Activated CD8-positive, alpha-beta memory T cell treated with anti-CD3 and anti-CD28 coated beads, Interleukin-2, amount 50 U/mL, for 4 hours (primary cell): ENCODE results near the gene NPBWR2.

Experiments
- DNase-seq: peaks from one replicate; pipeline ENCODE4 v3.0.0-alpha.2; 2020

NPBWR2 gene

DNA sequence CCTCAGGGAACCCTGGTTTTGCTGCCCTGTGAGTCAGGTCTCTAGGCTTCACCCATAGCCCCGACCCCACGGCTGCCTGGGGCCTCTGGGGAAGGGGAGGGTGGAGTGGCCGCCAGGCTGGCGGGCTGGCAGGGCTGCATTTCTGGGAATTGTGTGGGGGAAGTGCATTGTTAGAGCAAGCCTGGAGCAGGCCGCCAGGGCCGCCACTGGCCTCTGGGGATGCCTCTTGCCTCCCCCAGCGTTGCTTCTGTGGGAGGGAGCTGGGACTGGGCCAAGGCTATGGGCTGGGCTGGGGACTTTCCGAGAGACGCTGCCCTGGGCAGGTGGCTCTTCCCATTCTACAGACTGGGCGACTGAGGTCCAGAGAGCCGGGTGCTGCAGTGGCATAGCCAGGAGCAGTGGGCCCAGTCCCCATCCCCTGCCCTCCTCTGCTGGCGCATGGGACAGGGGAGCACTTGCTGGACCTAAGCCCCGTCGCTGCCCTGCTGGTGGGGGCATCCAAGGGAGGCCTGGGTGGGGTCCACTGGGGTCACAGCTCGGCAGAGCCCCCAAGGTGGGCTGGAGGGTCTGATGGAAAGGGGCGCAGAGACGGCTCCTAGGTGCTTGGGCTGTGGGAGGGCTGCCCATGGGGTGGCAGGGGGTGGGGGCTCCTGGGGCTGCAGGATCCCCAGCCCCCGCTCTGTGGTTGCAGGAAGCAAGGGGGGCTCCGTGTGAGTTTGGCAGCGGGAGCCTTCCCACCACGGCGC is 51.3 kb downstream of the NPBWR2 start:
- no peak for DNase-seq

DNA sequence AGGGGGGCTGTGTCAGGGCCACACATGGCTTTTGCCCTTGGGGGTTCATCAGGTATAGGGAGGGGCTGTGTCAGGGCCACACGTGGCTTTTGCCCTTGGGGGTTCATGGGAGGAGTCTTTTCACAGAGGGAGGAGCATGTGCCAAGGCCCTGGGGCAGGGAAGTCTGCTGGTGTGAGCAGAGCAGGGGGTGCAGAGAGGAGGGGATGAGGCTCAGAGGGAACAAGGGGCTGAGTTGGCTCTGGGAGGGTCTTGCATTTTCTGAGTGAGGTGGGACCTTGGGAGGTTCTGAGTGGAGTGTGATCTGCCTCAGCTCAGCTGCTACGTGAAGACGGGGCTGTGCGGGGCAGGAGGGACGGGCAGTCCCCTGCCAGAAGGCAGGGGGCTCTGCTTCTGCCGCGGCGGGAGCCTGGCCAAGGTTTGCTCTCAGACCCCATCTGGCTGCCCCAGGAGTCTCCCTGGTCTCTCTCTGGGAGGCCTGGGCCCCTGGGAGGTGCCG is 51.9 kb downstream of the NPBWR2 start:
- DNase-seq = no peak

DNA sequence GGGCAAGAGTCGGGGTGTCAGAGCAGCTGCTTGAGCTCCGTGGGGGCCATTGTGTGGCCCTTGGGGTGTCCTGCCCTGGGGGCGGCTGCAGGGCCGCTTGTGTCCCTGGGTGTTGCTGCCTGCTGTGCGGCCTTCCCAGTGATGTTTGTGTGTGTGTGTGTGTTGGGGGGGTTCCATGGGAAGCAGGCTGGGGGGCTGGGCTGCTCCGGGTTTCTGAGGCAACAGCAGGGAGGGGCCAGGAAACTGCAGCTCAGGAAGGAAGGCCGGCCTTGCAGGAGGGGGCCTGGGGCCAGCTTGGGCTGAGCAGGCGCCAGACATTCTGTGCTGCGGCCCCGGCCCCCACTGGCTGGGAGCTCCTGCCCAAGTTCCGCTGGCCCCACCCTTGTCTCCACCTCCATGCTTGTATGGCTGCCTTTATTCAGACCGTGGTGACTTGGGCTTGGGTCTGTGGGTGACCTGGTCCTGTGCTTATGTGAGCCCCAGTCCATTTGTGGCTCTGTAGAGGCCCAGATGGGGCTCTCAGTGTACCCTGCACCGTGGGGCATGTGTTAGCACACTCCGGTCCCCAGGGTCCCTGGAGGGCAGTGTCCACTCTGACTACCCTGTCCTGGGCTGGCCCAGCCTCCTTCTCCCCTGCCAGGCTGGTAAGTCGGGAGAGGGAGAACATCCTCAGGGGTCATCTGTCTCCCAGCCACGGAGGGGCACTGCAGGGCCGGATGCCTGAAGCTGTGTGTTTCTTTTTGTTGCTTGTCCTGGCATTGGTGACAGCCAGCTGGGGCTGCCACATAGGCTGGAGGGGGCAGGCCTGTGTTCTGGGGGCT is 53.3 kb downstream of the NPBWR2 start:
- DNase-seq = no peak
